HG02610 (cell line): ENCODE measurements around the gene OR52E8.
A peak's percentile ranks its signal among the peaks of the same experiment; 100 is the strongest.

ENCODE experiments used
- ATAC-seq: cut with Tn5 transposase; IDR thresholded peaks from one replicate; pipeline ENCODE4 v1.9.1; 2021; ENCODE audit warnings: mild to moderate bottlenecking, moderate library complexity; ENCODE audit not compliant: unreplicated experiment

Gene OR52E8

DNA sequence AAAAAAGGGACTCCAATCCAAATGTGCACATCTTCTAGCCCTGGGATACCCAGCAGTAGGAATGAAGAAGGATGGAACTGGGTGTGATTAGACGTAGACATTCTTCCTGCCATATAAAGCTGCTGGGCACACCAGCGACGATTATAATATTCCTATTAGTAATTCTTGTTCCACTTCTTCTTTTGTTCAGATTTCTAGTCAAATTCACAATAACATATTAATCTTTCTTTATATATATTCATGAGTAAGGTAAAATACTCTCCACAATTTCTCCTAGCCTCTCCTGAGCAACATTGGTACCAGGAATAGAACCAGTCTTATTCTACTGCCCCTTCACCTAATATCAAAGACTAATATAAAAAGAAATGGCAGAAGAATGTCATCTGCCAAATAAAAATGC is at the start of gene OR52E8:
OR52E8 (minus strand) TSS at position 101 of the 400 bp plus-strand sequence; CDS start at position 101, 0 bp downstream.
- no peak for ATAC-seq

DNA sequence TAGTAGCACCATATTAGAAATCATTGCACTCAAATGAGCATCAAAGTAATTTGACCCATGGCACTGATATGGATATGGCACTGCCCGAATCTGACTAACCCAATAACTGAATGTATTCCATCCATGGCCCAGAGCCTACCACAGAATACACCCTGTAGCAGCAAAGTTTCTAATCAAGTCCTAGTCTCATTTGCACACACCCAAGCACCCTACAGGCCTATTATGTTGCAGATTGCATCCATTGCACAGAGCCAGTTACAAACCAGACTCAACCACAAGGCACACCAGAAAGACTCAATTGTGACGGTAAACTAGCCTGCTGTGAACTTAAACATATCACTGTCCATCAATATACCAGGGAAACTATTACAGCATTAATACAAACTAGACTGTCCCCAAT is 42.0 kb upstream of the OR52E8 start:
- no peak for ATAC-seq

DNA sequence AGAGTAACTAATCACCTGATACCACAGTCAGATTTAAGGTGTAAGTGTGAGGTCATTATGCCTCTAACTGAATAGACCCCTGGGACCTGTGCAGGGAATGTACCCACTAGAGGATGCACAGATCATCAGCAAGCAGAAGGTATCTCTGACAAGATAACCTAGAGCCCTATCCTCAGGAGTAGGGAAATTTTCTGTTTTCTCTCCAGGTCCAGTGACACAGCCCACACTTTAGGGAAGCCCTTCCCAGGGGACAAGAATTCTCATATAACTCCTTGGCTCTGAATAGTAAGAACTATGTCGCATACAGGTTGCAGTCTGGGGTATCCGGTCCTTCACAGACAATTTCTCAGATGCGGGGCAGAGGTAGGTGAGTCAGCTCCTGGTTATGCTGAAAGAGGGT is 35.4 kb upstream of the OR52E8 start, which contains the start of gene OR52E5:
OR52E5 (plus strand) TSS at position 301 of the 400 bp plus-strand sequence. CDS start 7,569 bp downstream, outside the sequence.
- ATAC-seq, result no peak

DNA sequence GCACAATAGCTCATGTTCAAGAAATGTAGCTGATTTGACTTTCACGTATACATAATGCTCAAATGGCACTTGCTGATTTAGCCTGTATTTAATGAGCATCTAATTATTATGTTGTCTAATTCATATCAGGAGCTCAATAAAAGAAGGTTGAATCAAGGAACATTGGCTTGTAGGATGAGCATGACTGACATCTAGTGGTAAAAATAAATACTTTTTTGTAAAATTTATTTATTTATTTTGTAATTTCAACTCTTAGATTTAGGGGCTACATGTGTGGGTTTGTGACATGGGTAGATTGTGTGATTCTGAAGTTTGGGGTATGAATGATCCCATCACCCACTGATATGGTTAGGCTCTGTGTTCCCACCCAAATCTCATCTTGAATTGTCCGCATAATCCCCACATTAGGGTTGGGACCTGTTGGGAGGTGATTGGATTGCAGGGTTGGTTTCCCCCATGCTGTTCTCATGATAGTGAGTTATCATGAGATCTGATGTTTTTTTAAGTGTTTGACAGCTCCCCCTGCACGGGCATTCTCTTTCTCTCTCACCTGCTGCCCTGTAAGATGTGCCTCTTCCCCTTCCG is 33.8 kb upstream of the OR52E8 start:
- no peak for ATAC-seq

DNA sequence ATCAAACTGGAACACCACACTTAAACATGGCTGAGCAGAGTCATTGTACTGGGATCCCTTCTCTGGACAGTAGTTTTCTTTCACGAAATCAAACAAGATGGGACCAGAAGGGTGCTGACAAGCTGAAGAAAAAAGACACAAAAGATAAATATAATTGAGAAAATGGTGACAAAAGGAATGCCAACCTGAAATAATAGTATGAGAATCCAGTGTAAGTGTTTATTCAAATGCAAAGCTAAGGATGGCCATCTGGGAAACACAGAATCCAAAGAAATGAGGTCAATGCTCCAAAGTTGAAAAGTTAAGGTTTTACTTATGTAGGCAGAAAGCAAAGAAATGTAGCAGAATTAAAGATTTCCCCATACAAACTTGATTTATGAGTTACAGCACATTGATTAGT is 30.2 kb upstream of the OR52E8 start:
- no peak for ATAC-seq

DNA sequence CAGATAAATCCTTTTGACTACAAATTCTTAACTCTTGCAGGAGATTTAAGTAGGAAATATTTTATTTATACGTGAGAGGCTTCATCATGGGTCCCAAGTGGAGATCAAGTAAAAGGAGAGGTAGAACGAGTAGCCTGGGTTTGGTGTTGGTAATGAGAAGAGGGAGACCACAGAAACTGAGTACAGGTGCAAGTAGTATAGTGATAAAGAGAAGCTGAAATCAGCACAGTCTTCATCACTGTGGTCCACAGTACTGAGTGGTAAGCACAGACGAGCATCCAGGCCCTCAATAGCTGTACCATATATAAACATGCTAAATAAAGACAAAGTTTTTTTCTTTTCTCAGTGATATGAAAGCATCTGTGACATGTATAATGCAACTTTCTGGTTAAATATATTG is 29.7 kb upstream of the OR52E8 start:
- no peak for ATAC-seq

DNA sequence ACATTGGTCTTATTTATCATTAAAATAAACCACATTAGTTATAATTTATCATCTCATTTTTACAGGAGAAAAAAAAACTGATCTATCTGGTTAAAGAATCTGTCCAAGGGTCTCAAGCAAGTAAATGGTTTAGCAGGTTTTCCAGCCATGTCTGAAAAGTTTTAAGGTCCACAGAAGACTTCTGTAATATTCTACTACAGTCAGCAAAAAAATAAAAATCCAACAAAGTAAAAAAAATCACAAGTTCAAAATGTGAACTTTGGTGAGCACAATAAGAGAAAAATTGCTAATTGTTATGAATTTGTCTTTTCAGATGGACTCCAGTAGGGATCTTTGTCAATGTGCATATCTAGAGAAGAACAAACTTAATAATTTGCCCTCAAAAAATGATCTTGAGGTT is 24.3 kb upstream of the OR52E8 start:
- ATAC-seq, result no peak

DNA sequence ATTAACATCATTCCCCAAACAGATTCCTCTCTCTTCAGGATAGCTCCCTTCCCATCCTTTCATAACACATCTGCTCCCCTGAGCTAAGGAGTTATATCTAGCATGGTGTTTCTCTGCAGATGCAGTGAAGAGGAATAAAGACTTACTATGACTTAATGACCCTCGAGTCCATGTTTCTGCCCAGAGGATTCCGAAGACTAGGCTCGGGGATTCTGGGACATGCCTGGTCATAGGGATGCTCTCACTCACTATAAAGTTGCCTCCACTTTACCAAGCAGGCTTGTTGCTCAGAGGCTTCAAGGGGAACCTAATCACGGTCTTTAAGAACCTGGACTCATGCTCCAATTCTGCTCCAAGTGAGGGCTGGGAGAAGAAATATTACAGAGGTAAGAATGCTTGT is 22.8 kb upstream of the OR52E8 start, which contains the start of gene OR52E4:
OR52E4 (plus strand) TSS at position 301 of the 400 bp plus-strand sequence. CDS start 3,664 bp downstream, outside the sequence.
- no peak for ATAC-seq

DNA sequence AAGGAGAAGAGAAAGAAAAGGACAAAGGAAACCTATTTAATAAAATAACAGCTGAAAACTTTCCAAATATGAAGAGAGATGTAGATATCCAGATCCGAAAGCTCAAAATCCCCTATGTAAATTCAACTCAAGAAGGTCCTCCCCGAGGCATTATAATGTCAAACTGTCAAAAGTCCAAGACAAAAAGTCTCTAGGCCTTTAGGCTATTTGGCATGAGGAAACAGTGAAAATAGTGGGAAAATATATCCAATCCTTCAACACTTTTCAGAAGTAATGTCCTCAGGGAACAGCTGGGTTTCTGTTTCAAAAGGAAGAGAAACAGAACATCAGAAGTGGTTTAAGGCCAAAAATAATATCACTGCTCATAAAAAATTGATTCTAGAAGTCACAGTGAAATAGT is 21.1 kb upstream of the OR52E8 start:
- no peak for ATAC-seq

DNA sequence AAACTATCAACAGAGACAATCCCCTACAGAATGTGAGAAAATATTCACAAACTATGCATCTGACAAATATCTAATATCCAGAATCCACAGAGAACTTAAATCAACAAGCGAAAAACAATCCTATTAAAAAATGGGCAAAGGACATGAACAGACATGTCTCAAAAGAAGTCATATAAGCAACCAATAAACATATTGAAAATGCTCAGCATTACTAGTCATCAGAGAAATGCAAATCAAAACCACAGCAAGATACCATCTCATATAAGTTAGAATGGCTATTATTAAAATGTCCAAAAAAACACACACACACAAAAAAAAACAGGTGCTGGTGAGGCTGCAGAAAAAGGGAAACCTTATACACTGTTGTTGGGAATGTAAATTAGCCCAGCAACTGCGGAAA is 8.3 kb upstream of the OR52E8 start:
- no peak for ATAC-seq

DNA sequence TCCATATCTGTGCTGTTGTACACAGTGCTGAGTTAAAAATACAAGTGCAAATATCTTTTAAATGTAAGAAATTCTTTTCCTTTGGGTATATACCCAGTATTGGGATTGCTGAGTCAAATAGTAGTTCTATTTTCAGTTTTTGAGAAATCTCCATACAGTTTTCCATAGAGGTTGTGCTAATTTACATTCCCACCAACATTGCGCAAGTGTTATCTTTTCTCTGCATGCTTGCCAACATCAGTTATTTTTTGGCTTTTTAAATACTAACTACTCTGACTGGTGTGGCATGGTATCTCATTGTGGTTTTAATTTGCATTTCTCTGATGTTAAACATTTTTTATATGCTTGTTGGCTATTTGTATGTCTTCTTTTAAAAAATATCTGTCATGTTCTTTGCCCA is 6.5 kb downstream of the OR52E8 start:
- ATAC-seq, result no peak

DNA sequence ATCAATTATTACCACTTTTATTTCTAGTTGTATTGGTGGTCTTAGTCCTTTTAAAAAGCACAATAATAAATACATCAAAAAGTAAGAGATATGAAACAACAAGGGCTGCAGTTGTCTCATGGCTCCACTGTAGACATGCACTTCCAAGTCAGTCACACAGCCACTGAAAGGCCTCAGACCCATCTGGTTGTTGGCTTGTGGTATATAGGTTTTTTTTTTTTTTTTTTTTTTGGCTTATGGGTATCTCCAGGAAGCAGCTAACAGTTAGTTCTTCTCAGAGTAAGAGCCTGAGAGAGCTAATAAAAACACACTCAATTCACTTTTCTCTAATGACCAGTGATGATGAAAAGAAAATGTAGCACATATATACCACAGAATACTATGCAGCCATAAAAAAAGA is 9.8 kb downstream of the OR52E8 start:
- no peak for ATAC-seq

DNA sequence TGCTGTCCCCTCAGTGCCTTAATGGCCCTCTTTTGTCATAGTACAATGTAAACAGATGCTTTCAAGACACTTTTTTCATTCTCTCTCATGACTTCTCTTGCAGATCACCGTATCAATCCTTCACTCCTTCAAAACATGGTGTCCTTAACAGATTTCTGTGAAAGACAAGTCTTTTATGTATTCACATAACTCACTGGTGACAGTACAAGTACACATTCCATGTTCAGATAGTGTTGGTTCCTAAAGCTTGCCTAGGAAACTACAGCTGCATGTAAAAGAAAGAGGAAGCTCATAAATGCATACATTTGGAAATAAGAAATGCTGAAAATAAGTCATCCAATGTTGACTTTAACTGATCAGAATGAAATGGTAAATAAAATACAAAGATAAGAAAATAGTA is 10.8 kb downstream of the OR52E8 start:
- ATAC-seq, result no peak

DNA sequence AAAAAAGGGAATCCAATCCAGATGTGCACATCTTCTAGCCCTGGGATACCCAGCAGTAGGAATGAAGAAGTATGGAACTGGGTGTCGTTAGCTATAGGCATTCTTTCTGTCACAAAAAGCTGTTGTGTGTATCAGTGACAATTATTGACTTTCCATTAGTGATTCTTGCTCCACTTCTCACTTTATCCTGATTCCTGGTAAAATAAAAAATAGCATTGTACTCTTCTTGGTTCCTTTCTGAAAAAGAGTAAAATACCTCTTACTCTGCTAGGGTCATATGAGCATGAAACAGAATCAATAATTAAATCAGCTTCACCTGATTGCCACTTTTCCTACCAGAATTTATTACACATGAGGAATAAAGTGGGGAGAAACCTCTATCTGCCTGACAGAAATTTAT is 15.7 kb downstream of the OR52E8 start, which contains the start of gene OR52E6:
OR52E6 (minus strand) TSS at position 101 of the 400 bp plus-strand sequence; CDS start at position 101, 0 bp downstream.
- ATAC-seq, result no peak

DNA sequence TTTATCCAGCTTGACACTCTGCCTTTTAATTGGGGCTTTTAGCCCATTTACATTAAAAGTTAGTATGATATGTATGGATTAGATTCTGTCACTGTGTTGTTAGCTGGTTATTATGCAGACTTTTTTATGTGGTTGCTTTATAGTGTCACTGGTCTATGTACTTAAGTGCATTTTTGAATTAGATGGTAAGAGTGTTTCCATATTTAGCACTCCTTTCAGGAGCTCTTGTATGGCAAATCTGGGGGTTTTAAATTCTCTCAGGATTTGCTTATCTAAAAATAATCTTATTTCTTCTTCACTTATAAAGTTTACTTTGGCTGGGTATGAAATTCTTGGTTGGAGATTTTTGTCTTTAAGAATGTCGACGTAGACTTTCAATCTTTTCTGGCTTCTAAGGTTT is 19.8 kb downstream of the OR52E8 start:
- ATAC-seq, result no peak

DNA sequence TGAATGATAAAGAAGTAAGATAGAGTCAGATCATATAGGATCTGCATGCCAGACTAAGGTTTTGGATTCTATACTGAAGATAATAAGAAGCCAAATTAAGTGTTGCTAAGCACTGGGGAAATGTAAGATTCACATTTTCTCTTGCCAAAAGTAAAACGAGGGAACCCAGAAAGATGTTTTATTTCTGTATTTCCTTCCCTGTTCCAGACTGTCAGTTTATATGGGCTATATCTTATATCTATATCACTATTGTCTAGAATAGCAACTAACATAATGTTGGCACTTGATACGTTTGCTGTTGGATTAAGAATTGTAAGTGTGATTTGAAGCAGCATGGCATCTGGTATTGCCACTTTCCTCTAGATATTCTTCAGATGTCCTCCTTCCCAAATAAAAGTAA is 24.0 kb downstream of the OR52E8 start:
- no peak for ATAC-seq

DNA sequence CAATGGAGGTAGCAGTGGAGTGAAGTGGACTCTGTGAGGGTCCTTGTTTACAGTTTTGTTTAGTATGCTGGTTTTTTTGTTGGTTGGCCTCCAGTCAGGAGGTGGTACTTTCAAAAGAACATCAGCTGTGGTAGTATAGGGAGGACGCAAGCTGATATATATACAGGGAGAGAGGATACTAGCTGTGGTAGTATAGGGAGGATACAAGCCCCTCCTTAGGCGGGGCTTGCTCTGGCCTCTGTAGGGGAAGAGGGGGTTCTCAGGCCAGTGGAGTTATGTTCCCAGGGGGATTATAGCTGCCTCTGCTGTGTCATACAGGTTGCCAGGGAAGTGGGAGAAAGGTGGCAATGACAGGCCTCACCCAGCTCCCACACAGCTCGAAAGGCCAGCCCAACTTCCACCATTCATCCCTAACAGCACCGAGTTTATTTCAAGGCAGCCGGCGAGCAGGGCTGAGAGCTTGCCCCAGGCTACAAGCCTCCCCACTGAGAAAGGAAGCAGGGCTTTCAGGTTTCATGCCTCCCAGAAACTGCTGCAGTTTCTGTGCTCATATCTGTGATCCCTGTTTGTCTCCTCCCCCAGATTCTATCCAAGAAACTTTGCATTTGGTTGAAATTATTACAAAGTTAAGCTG is 26.2 kb downstream of the OR52E8 start:
- no peak for ATAC-seq

DNA sequence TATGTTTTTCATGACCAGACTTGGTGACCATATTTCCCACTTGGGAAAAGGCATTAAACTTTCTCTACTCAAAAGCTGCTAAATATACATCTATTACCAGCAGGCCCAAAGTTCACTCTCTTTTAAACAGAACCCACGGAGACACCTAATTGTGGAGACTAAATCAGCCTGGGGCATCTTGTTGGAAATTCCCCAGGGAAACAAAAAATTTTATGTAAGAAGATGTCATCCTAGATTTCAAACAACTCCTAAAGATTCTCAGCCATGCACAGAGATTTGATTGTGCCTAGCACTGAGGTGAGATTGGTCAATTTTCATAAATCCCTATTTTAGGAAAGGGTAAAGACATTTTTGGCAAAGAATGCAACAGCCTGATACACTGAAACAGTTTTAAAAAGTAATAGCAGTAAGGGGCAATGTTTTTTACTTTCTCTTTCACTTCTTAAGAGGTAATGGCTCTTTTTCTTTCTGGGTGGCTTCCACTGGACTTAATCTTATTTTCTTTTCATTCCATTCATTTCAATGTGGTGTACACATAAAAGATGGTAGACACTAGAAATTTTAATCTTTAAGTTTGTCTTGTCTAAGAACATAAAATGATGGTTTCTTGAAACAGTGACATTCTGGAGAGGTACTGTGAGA is 39.1 kb downstream of the OR52E8 start:
- peak; percentile 56 for ATAC-seq

DNA sequence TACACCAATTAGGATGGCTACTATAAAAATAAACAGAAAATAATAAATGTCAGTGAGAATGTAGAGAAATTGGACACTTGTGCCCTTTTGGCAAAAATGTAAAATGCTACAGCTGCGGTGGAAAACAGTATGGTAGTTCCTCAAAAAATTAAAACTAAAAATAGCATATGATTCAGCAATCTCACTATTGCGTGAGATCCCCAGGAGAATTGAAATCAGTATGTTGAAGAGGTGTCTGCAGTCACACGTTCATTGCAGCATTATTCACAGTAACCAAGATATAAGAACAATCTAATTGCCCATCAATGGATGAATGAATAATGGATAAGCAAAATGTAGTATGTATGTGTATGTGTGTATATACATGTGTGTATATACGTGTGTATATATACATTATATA is 42.0 kb downstream of the OR52E8 start:
- no peak for ATAC-seq

DNA sequence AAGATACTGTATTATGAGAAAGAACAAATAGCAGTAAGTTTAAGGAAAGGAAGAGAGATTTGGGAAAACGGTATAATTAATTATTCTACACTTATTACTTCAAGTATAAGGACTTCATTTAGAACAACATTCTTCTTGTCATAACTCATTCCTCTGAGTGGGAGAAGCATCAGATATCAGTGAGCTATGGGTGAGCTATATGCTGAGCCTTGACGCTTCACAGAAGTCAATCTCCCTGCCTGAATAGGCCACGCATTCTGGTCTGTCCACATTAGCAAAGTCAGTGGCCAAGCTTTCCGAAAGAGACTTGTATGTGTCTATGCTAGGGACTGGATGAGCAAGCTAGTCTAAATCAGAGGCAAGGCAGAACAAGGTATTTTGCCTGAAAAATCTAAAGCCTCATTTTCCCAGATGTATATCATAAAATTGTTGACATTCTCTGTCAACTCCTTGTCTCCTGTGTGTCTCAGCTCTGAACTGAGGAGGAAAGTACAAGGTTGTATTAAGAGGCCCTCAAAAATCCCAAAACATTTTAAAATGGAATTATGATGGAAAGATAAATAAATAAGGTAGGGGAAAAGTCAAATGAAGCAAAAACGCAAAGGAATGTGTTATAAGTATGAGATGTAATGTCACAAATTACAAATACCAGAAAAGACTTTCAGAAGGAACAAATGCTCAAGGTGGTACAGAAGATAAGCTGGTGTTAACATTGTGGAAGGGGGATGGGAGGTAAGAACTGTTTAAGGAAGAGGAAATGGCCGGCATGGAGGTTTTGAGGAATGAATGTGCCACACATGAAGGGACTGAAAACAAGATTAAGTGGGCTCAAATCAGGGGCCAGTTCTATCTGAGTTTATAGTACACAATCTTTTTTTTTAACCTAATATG is 47.3 kb downstream of the OR52E8 start:
- no peak for ATAC-seq

DNA sequence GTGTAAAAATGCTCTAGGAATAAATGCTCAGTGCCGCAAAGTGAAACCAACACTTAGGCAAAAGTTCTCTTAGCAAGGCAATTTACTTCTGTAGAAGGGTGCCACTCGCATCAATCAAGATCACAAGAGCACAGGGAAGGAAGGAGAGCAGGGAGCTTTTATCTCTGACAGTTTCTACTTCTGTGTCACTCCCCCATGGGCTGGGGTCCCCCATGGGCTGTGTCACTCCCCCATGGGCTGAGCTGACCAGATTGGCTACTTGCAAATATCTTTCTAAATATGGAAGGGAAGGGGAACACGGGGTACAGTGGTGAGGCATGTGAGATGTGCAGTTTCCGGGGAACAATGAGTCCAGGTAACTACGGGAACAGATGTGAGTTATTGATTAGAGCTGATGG is 48.4 kb downstream of the OR52E8 start:
- peak; percentile 38 for ATAC-seq
